GM21390 (cell line): Measurements from ENCODE around the gene USP33.
"Not testable (repeated sequence)": the region's sequence is repeated elsewhere in the genome, so short reads cannot be mapped to it uniquely, and the experiment has no call there.

Experiments used
- ATAC-seq: cut with Tn5 transposase; IDR thresholded peaks from one replicate; pipeline ENCODE4 v1.9.1; 2021; ENCODE audit not compliant: unreplicated experiment

USP33 gene

GRCh38 chr1:77741316-77741715 lies 18.3 kb downstream of the USP33 start:
- ATAC-seq: no peak

DNA sequence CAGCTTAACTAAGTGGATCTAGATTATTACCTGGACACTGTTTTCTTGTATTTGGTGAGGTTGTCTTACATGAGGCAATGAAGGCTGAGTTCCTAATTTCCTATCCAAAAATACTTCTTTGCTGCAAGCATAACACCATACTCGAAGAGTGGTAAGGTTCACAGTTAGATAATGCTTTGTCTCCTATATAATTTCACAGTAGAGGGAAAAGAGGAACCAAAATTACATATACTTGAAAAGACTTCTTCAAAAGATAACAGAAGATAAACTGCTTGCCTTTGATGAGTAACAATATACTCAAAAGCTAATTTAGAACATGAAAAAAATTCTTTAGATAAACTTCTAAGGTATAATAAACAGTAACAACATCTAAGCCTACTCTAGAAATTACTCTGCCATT lies 20.4 kb downstream of the USP33 start:
- no peak for ATAC-seq

GRCh38 chr1:77732090-77732489 lies 27.6 kb downstream of the USP33 start:
- no peak for ATAC-seq

- no peak for ATAC-seq
These were observed 33.9 kb downstream of the USP33 start for GRCh38 chr1:77725706-77726105.

- no peak for ATAC-seq
These were observed 41.5 kb downstream of the USP33 start for GRCh38 chr1:77718181-77718580.

GRCh38 chr1:77716065-77716464 lies 43.6 kb downstream of the USP33 start:
- ATAC-seq: no peak

DNA sequence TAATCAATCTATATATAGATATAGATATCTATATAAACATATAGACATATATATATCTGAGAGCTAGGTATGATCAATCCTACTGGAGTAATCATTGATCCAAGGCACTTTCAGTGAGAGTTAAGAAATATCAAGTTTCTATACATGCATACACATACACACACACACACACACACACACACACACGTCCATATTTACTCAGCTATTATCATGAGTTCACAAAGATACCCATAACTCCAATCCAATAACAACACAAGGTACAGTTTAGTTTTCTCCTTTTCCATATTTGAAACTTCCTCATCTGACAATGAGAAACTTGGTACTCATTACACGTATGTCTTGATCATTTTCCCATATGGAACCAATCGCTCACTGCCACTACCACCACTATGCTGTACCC lies 49.9 kb downstream of the USP33 start:
- no peak for ATAC-seq

DNA sequence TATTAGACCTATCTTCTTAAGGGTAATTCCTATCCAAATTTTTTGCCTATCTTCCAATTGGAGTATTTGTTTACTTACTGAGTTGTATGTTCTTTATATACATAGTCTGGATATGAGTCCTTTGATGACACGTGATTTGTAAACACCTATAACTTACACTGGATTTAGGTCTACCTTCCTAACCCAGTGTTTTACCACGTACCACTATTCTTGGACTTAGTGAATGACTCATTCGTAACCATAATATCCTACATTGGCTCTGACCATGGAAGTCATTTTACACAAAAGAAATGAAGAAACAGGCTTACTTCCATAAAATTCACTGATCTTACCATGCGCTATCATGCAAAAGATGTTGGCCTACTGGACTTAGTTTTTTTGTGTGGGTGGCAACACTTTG lies 53.3 kb downstream of the USP33 start:
- no peak for ATAC-seq

GRCh38 chr1:77704736-77705135 lies 54.9 kb downstream of the USP33 start:
- ATAC-seq: no peak

DNA sequence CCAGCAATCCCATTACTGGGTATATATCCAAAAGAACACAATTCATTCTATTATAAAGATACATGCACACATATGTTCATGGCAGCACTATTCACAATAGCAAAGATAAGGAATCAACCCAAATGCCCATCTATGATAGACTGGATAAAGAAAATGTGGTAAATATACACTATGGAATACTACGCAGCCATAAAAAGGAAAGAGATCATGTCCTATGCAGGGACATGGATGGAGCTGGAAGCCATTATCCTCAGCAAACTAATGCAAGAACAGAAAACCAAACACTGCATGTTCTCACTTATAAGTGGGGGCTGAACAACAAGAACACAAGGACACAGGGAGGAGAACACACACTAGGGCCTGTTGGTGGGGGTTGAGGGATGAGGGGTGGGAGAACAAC lies 60.0 kb downstream of the USP33 start:
- ATAC-seq: not testable (repeated sequence)

DNA sequence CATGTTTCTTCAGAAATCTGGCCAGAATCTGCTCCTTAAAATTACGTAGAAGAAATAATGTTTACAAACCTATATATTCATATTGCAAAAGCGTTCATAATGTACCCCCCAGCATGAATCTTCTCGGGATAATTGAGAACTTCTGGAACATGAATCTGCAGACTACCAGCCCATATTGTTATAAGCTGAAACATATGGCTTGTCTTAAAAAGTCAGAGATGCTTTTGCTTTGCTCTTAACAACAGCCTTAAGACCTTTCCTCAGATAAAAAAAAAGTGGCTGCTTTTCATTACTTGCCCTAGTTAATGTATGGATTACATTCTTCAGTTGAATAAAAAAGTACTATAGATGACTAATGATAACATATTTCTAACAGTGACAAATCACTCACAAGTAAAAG lies 62.2 kb downstream of the USP33 start:
- no peak for ATAC-seq

DNA sequence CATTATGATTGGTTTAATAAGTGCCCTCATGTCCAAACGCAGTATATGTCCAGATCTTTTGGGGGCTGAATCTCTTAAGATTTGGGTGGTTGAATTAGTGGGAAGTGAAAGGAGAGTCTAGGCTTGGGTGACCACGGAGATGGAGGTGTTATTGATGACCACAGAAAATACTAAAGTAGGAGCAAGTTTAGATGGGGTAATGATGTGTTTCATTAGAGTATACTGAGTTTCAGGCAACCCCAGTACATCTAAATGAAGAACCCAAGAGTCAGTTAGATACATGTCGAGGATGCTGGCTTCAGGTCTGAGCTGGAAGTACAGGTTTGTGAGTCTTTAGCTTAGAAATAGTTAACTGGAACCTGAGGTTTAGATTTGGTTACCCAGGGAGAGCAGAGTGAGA lies 70.7 kb downstream of the USP33 start:
- ATAC-seq: peak; percentile 65

- ATAC-seq: no peak
These were observed 72.1 kb downstream of the USP33 start for GRCh38 chr1:77687519-77687906.

GRCh38 chr1:77686796-77687518 lies 72.7 kb downstream of the USP33 start:
- no peak for ATAC-seq

DNA sequence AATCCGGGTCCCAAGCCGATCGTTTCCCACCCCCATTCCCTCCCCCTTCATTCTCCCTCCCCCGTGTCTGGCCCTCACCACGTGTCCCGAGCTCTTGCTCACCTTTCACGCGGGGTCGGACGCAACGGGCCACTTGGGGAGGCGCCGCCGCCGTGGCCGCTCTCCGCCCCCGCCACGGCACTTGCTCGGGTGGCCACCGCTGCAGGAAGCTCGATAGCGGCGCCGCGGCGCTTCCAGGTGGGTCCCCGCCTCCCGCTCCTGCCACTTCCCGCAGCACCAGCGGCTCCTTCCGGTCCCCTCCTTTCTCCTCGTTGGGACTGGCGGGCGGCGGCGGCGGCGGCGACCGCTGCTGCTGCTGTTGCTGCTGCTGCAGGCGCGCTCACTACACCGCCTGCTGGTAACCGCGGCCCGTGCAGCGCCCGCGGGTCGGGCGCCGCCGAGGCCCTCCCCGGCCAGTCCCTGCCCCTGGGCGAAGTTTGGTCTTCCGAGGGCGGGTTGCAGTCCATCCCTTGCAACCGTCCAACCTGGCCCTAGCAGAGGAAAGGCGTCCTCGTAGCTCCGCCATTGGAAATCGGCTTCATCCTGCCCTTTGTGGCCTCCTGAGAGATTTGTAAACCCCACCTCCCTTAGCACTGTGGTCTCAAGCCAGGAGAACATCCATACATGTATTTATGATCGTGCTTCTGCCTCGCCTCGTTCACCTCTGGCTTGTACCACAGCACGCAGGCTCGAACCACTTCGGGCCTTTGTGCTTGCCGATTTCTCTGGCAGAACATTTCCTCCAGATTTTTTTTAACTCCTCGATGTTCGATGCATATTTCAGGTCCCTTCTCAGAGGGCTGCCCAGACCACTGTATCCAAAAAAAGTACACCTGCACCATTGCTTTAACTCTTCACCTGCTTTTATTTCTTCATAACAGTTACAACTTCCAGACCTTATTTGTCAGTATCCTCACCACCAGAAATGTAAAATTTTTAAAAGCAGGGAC lies 76.2 kb downstream of the USP33 start:
- peak; percentile 73 for ATAC-seq

- peak; percentile 75 for ATAC-seq
These were observed 77.0 kb downstream of the USP33 start, which contains the start of gene ZZZ3 for GRCh38 chr1:77682460-77683159. ZZZ3 (minus strand) TSS chr1:77682658; CDS start chr1:77633354, 49,304 bp downstream.

GRCh38 chr1:77680173-77680572 lies 79.5 kb downstream of the USP33 start:
- no peak for ATAC-seq

GRCh38 chr1:77678660-77679610 lies 80.7 kb downstream of the USP33 start:
- no peak for ATAC-seq

DNA sequence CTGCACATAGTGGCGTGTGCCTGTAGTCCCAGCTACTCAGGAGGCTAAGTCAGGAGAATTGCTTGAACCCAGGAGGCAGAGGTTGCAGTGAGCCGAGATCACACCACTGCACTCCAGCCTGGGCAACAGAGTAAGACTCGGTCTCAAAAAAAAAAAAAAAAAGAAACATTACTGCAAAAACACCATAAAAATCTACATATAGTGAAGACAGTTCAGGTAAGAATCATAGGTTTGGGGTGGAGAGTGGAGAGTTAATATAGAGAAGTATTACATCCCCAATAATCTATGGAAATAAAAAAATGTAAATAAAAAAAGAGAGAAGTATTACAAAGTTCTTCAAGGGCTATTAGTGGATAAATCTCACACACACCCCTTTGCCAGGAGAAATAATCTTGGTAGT lies 84.8 kb downstream of the USP33 start:
- ATAC-seq: not testable (repeated sequence)

- no peak for ATAC-seq
These were observed 85.8 kb downstream of the USP33 start for GRCh38 chr1:77673716-77674355.
